Glutamatergic neuron (in vitro differentiated cells): Measurements from ENCODE around the gene DCAF8. TPM values are rescaled to one million over a fixed set of nuclear protein-coding genes. Genes with fewer than 3 reads are reported as not detected.
A peak's percentile ranks its signal among the peaks of the same experiment; 100 is the strongest.

Experiments
- DNase-seq: peaks from one replicate; pipeline ENCODE4 v3.0.0; 2022
- H3K27ac Mint-ChIP-seq: one replicate; pipeline ENCODE4 v1.8.0; 2020; ENCODE audit warnings: mild to moderate bottlenecking, mixed read lengths, inconsistent platforms; ENCODE audit not compliant: unreplicated experiment
- H3K27me3 Mint-ChIP-seq: one replicate; pipeline ENCODE4 v1.8.0; 2020; ENCODE audit warnings: mild to moderate bottlenecking, moderate library complexity, mixed read lengths, inconsistent platforms; ENCODE audit not compliant: unreplicated experiment
- H3K36me3 Mint-ChIP-seq: one replicate; pipeline ENCODE4 v1.8.0; 2020; ENCODE audit warnings: mild to moderate bottlenecking, mixed read lengths, inconsistent platforms; ENCODE audit not compliant: unreplicated experiment
- H3K4me1 Mint-ChIP-seq: one replicate; pipeline ENCODE4 v1.8.0; 2020; ENCODE audit warnings: mild to moderate bottlenecking, low read depth, mixed read lengths, inconsistent platforms; ENCODE audit not compliant: unreplicated experiment
- H3K4me3 Mint-ChIP-seq: one replicate; pipeline ENCODE4 v1.8.0; 2020; ENCODE audit warnings: mild to moderate bottlenecking, mixed read lengths, inconsistent platforms; ENCODE audit not compliant: unreplicated experiment
- H3K9me3 Mint-ChIP-seq: one replicate; pipeline ENCODE4 v1.8.0; 2020; ENCODE audit warnings: mild to moderate bottlenecking, moderate library complexity, mixed read lengths, inconsistent platforms; ENCODE audit not compliant: unreplicated experiment
- CTCF ChIP-seq: fragments of 200-600 bp; sonication (generic); IDR thresholded peaks from one replicate; pipeline ENCODE4 v1.5.0; 2021; ENCODE audit not compliant: partially characterized antibody, unreplicated experiment
- total RNA-seq: library from RNA; stranded (reverse); fragmentation: NEBNext Ultra II Directional; extraction: Animal tissue kit (Norgen Biotek cat#: 25700); gene quantifications from one replicate; pipeline ENCODE4 v1.2.1, GENCODE V29; 2021; ENCODE audit not compliant: unreplicated experiment

Gene DCAF8
- total RNA-seq, 1 donor from 2014 or later, result 146 TPM

GRCh38 chr1:160206421-160207117 lies 55.8 kb downstream of the DCAF8 start:
- Mint-ChIP-seq H3K4me3 (peak overlapping the region; percentile 71), H3K9me3 (peaks cover 7% of the 10 kb centered on the region), H3K27me3 (peaks cover 14% of the 10 kb centered on the region), H3K4me1 (peaks cover 39% of the 10 kb centered on the region), H3K27ac (no peak overlapping the region), H3K36me3 (no peaks in the 10 kb centered on the region)
- TF ChIP-seq CTCF, result no peak
- DNase-seq, result no peak

GRCh38 chr1:160206036-160206389 lies 56.3 kb downstream of the DCAF8 start:
- no peak for TF ChIP-seq CTCF
- peaks cover 35% of the 10 kb centered on the region for H3K4me1 Mint-ChIP-seq
- H3K27ac Mint-ChIP-seq, result peak overlapping the region; percentile 49
- DNase-seq, result no peak
- no peaks in the 10 kb centered on the region for H3K36me3 Mint-ChIP-seq
- peaks cover 4% of the 10 kb centered on the region for H3K9me3 Mint-ChIP-seq
- peak overlapping the region; percentile 71 for H3K4me3 Mint-ChIP-seq
- H3K27me3 Mint-ChIP-seq, result peaks cover 14% of the 10 kb centered on the region

- peaks cover 29% of the 10 kb centered on the region for H3K4me1 Mint-ChIP-seq
- H3K27me3 Mint-ChIP-seq, result peaks cover 14% of the 10 kb centered on the region
- peak within 1 kb of the TSS; percentile 54 for H3K27ac Mint-ChIP-seq
- DNase-seq, result peak; percentile 83
- peak within 1 kb of the TSS; percentile 81 for H3K4me3 Mint-ChIP-seq
- H3K36me3 Mint-ChIP-seq, result no peaks in the 10 kb centered on the region
- no peak for TF ChIP-seq CTCF
- H3K9me3 Mint-ChIP-seq, result peaks cover 4% of the 10 kb centered on the region
Measured at GRCh38 chr1:160205242-160206035, 56.9 kb downstream of the DCAF8 start, which contains the start of gene PEA15. Gene PEA15, plus strand, starts transcription at chr1:160205384. Its CDS starts 6,161 bp downstream, at chr1:160211545.

GRCh38 chr1:160204526-160205241 lies 57.7 kb downstream of the DCAF8 start:
- H3K4me3 Mint-ChIP-seq, result peak overlapping the region; percentile 79
- H3K27ac Mint-ChIP-seq, result peak overlapping the region; percentile 54

More at GRCh38 chr1:160204526-160205241, 57.7 kb downstream of the DCAF8 start:
- peaks cover 4% of the 10 kb centered on the region for H3K9me3 Mint-ChIP-seq
- no peaks in the 10 kb centered on the region for H3K36me3 Mint-ChIP-seq
- H3K4me1 Mint-ChIP-seq, result peaks cover 21% of the 10 kb centered on the region
- H3K27me3 Mint-ChIP-seq, result peaks cover 14% of the 10 kb centered on the region
- no peak for DNase-seq
- no peak for TF ChIP-seq CTCF
